ENCODE data around the gene ELN. TPM values are rescaled to one million over a fixed set of nuclear protein-coding genes. Genes with fewer than 3 reads are reported as not detected.

Gene ELN
- total and polyA plus RNA-seq, 2 of the 8 experiments (the other 6 are each of a cell fraction or from before 2014, with no cell fraction given) = 5.1 to 5.6 TPM

DNA sequence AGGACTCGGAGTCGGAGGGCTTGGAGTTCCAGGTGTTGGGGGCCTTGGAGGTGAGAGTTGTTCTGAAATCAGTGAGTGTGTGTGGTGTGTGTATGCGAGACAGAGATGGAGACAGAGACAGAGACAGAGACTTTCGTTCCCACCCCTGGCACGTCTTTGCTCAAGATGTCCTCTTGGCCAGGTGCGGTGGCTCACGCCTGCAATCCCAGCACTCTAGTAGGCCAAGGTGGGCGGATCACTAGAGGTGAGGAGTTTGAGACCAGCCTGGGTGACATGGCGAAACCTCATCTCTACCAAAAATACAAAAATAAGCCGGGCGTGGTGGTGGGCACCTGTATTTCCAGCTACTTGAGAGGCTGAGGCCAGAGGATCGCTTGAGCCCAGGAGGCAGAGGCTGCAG is 35.7 kb downstream of the ELN start (continued):
- TF ChIP-seq CBX8 (IDR thresholded peaks at IDR 0.05; ENCODE audit: borderline replicate concordance, low read depth, low read length) (no peak), RXRA (IDR thresholded peaks at IDR 0.05; ENCODE audit: insufficient read depth, low read depth, low read length) (no peak), CBX5 (IDR thresholded peaks at IDR 0.05; ENCODE audit: low read depth, low read length) (no peak), HDAC6 (IDR thresholded peaks at IDR 0.05; ENCODE audit: low read depth, low read length) (no peak), ASH2L (IDR thresholded peaks at IDR 0.05; ENCODE audit: low read length) (no peak), POLR2AphosphoS5 (IDR thresholded peaks at IDR 0.05; ENCODE audit: low read depth, low read length) (no peak), ZNF274 (IDR thresholded peaks at IDR 0.05; ENCODE audit: borderline replicate concordance, extremely low read depth, low read length) (no peak)
- TF ChIP-seq, protein P1, sequence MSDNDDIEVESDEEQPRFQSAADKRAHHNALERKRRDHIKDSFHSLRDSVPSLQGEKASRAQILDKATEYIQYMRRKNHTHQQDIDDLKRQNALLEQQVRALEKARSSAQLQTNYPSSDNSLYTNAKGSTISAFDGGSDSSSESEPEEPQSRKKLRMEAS (IDR thresholded peaks at IDR 0.05) = no peak
